Measurements from ENCODE around the gene SCO2. TPM values are rescaled to one million over a fixed set of nuclear protein-coding genes. Genes with fewer than 3 reads are reported as not detected.
A peak's percentile ranks its signal among the peaks of the same experiment; 100 is the strongest.

Gene SCO2
- total RNA-seq, 3 donors from 2014 or later (not counting 1 experiment from before 2014, with no cell fraction given) = 2.8 to 13.5 (median 8.4) TPM

GRCh38 chr22:50475652-50476002, 49.8 kb downstream of the SCO2 start:
- H3K27me3 ChIP-seq (ENCODE audit: control insufficient read depth, insufficient read depth, low read length) = no peaks in the 10 kb centered on the region
- H3K36me3 ChIP-seq (ENCODE audit: control insufficient read depth, insufficient read depth, low read length) = peaks cover 4% of the 10 kb centered on the region
- intact Hi-C loops (cut with micrococcal nuclease) = no loop called here
- Mint-ChIP-seq H3K36me3 (no peaks in the 10 kb centered on the region), H3K4me1 (peaks cover 23 to 42% of the 10 kb centered on the region in 2 donors), H3K9me3 (no peaks in the 10 kb centered on the region), H3K27me3 (ENCODE audit: low read depth in 2 of 2) (peaks cover 6 to 8% of the 10 kb centered on the region in 2 donors), H3K27ac (peak overlapping the region; percentile 26 to 84), H3K4me3 (peak overlapping the region; percentile 76)
- peaks cover 42% of the 10 kb centered on the region for H3K4me1 ChIP-seq (ENCODE audit: control insufficient read depth, insufficient read depth, low read length)
- WGBS (ENCODE audit: insufficient coverage) = 89% methylated on average over 6 of the region's 6 CpGs
- no peak overlapping the region for H3K27ac ChIP-seq (ENCODE audit: low read length)
- no peak overlapping the region for H3K4me3 ChIP-seq (ENCODE audit: low read length)
- DNase-seq (no peak), ATAC-seq (no peak)
- H3K9me3 ChIP-seq (ENCODE audit: control insufficient read depth, insufficient read depth, low read length) = no peaks in the 10 kb centered on the region
- TF ChIP-seq CTCF (IDR thresholded peaks at IDR 0.05) = no peak

GRCh38 chr22:50474710-50475651, 50.4 kb downstream of the SCO2 start, which contains the start of gene SBF1:
Gene SBF1 (minus strand): TSS chr22:50475035. CDS start chr22:50474840, 195 bp downstream.
- peaks cover 4% of the 10 kb centered on the region for H3K36me3 ChIP-seq (ENCODE audit: control insufficient read depth, insufficient read depth, low read length)
- H3K27me3 ChIP-seq (ENCODE audit: control insufficient read depth, insufficient read depth, low read length) = no peaks in the 10 kb centered on the region
- TF ChIP-seq CTCF (IDR thresholded peaks at IDR 0.05) = no peak
- no peaks in the 10 kb centered on the region for H3K9me3 ChIP-seq (ENCODE audit: control insufficient read depth, insufficient read depth, low read length)
- H3K27me3 Mint-ChIP-seq (ENCODE audit: low read depth in 2 of 2) = peaks cover 3 to 4% of the 10 kb centered on the region in 2 donors
- H3K4me1 ChIP-seq (ENCODE audit: control insufficient read depth, insufficient read depth, low read length) = peaks cover 49% of the 10 kb centered on the region
- H3K27ac ChIP-seq (ENCODE audit: low read length) = peak within 1 kb of the TSS; percentile 68
- DNase-seq = peak; percentile 90 to 95
- peaks cover 28 to 48% of the 10 kb centered on the region in 2 donors for H3K4me1 Mint-ChIP-seq
- H3K9me3 Mint-ChIP-seq = no peaks in the 10 kb centered on the region
- peak; percentile 84 to 92 (median 84) for ATAC-seq
- H3K4me3 ChIP-seq (ENCODE audit: low read length) = peak within 1 kb of the TSS; percentile 68
- 3% methylated on average over 97 of the region's 97 CpGs for WGBS (ENCODE audit: insufficient coverage)
- peak within 1 kb of the TSS; percentile 97 for H3K4me3 Mint-ChIP-seq
- no peaks in the 10 kb centered on the region for H3K36me3 Mint-ChIP-seq
- peak within 1 kb of the TSS; percentile 79 to 84 for H3K27ac Mint-ChIP-seq
- intact Hi-C loops (cut with micrococcal nuclease) = loop anchor here (5.0 kb wide), 1 partner anchor 32 kb away; the partner anchor contains the start of genes LMF2 and NCAPH2

- WGBS (ENCODE audit: insufficient coverage) = 8% methylated on average over 62 of the region's 62 CpGs
- Histone ChIP-seq H3K27ac (ENCODE audit: low read length) (peak overlapping the region; percentile 54), H3K4me3 (ENCODE audit: low read length) (peak overlapping the region; percentile 68), H3K36me3 (ENCODE audit: control insufficient read depth, insufficient read depth, low read length) (peaks cover 4% of the 10 kb centered on the region), H3K4me1 (ENCODE audit: control insufficient read depth, insufficient read depth, low read length) (peaks cover 58% of the 10 kb centered on the region), H3K27me3 (ENCODE audit: control insufficient read depth, insufficient read depth, low read length) (no peaks in the 10 kb centered on the region), H3K9me3 (ENCODE audit: control insufficient read depth, insufficient read depth, low read length) (no peaks in the 10 kb centered on the region)
- Mint-ChIP-seq H3K36me3 (no peaks in the 10 kb centered on the region), H3K9me3 (no peaks in the 10 kb centered on the region), H3K4me1 (peaks cover 28 to 57% of the 10 kb centered on the region in 2 donors), H3K27ac (peak overlapping the region; percentile 79), H3K27me3 (ENCODE audit: low read depth in 2 of 2) (no peaks in the 10 kb centered on the region), H3K4me3 (peak overlapping the region; percentile 97)
- intact Hi-C loops (cut with micrococcal nuclease) = loop anchor here (5.0 kb wide), 1 partner anchor 33 kb away; the partner anchor contains the start of genes LMF2 and NCAPH2
- DNase-seq = peak in 1 of 2 donors; percentile 52
- no peak for TF ChIP-seq CTCF (IDR thresholded peaks at IDR 0.05)
- ATAC-seq = no peak
These were observed 51.3 kb downstream of the SCO2 start for GRCh38 chr22:50473855-50474671.

Other genes with a start within 250 kb of the SCO2 start
- gene PLXNB2, start 218.0 kb downstream of the SCO2 start, total RNA-seq = 10 to 100 TPM in 2 of 3 donors, 1 to 10 TPM in 1; 6.0 to 34.7 (median 18.9) TPM
- gene DENND6B, start 198.6 kb downstream of the SCO2 start, total RNA-seq = 1 to 10 TPM; 3.1 to 5.0 (median 4.5) TPM
- 100 to 1,000 TPM in 1 of 3 donors, 10 to 100 TPM in 2; 76.0 to 103 (median 78.1) TPM for gene PPP6R2, start 182.3 kb downstream of the SCO2 start, total RNA-seq
- gene SBF1, start 50.6 kb downstream of the SCO2 start, total RNA-seq = 100 to 1,000 TPM; 235 to 284 (median 242) TPM
- gene ADM2, start 44.1 kb downstream of the SCO2 start, total RNA-seq = 1 to 10 TPM in 2 of 3 donors, under 1 TPM in 1; 0.26 to 2.5 (median 1.5) TPM
- gene MIOX, start 38.7 kb downstream of the SCO2 start, total RNA-seq = under 1 TPM in 1 of 3 donors, not detected in 2; 0.23 TPM
- gene LMF2, start 17.9 kb downstream of the SCO2 start, total RNA-seq = 100 to 1,000 TPM; 114 to 129 (median 122) TPM
- gene NCAPH2, start 17.4 kb downstream of the SCO2 start, total RNA-seq = 100 to 1,000 TPM in 2 of 3 donors, 10 to 100 TPM in 1; 94.5 to 106 (median 104) TPM
- 10 to 100 TPM; 17.7 to 44.6 (median 32.4) TPM for gene TYMP, start 4.4 kb upstream of the SCO2 start, total RNA-seq
- gene KLHDC7B, start 20.3 kb upstream of the SCO2 start, total RNA-seq = 1 to 10 TPM; 2.4 to 6.9 (median 5.3) TPM
- gene SYCE3, start 37.3 kb upstream of the SCO2 start, total RNA-seq = not detected
- 10 to 100 TPM; 53.1 to 75.7 (median 55.5) TPM for gene CPT1B, start 52.8 kb upstream of the SCO2 start, total RNA-seq
- 100 to 1,000 TPM; 166 to 204 (median 180) TPM for gene CHKB, start 57.3 kb upstream of the SCO2 start, total RNA-seq
- under 1 TPM; 0.14 to 0.26 (median 0.18) TPM for gene MAPK8IP2, start 75.2 kb upstream of the SCO2 start, total RNA-seq
- gene ARSA, start 102.6 kb upstream of the SCO2 start, total RNA-seq = 10 to 100 TPM; 69.2 to 77.8 (median 69.3) TPM
- gene SHANK3, start 147.2 kb upstream of the SCO2 start, total RNA-seq = under 1 TPM in 1 of 3 donors, not detected in 2; 0.07 TPM
- gene ACR, start 212.6 kb upstream of the SCO2 start, total RNA-seq = not detected